Activated naive CD8-positive, alpha-beta T cell treated with anti-CD3 and anti-CD28 coated beads, Interleukin-2, amount 10 ng/mL, durations not matched to agents 7 days and 5 days (primary cell): ENCODE results near the gene SCN9A. TPM values are rescaled to one million over a fixed set of nuclear protein-coding genes. Genes with fewer than 3 reads are reported as not detected.
"Not testable (repeated sequence)": the region's sequence is repeated elsewhere in the genome, so short reads cannot be mapped to it uniquely, and the experiment has no call there.

Source experiments
- ATAC-seq: fragments of 150-1000 bp; cut with Tn5 transposase; one replicate; pipeline ENCODE4 v1.10.0; 2021; ENCODE audit warnings: low read depth, moderate library complexity
- POLR2A ChIA-PET: fragments of 350-600 bp; sonication (Branson Sonifier 250); formaldehyde crosslinking; loops from one replicate; lab custom pipeline; 2021; ENCODE audit warnings: antibody characterized with exemption; lab: Charles Lee
- DNase-seq: peaks from one replicate; pipeline ENCODE4 v3.0.0; 2021
- H3K27ac Mint-ChIP-seq: one replicate; pipeline ENCODE4 v1.8.0; 2022; ENCODE audit warnings: mild to moderate bottlenecking, mixed read lengths
- H3K27me3 Mint-ChIP-seq: one replicate; pipeline ENCODE4 v1.8.0; 2022; ENCODE audit warnings: mild to moderate bottlenecking, moderate library complexity, mixed read lengths
- H3K36me3 Mint-ChIP-seq: one replicate; pipeline ENCODE4 v1.8.0; 2021; ENCODE audit warnings: mild to moderate bottlenecking, mixed read lengths
- H3K4me1 Mint-ChIP-seq: one replicate; pipeline ENCODE4 v1.8.0; 2021; ENCODE audit warnings: mixed read lengths
- H3K4me3 Mint-ChIP-seq: one replicate; pipeline ENCODE4 v1.8.0; 2022; ENCODE audit warnings: mild to moderate bottlenecking, moderate library complexity, mixed read lengths
- H3K9me3 Mint-ChIP-seq: one replicate; pipeline ENCODE4 v1.8.0; 2021; ENCODE audit warnings: mixed read lengths
- total RNA-seq, 2 experiments: library from RNA; stranded (reverse); gene quantifications; one replicate each; pipeline ENCODE4 v1.2.3, GENCODE V29; 2021

SCN9A gene
- total RNA-seq: not detected

GRCh38 chr2:166375736-166376487 is at the start of gene SCN9A:
SCN9A (minus strand) TSS chr2:166375944; CDS start chr2:166311756, 64,188 bp downstream.
- peak; percentile 87 for ATAC-seq
- peaks cover 10% of the 10 kb centered on the region for H3K4me1 Mint-ChIP-seq
- POLR2A ChIA-PET: no interaction called here
- H3K27ac Mint-ChIP-seq: no peak within 1 kb of the TSS
- no peaks in the 10 kb centered on the region for H3K36me3 Mint-ChIP-seq
- peak; percentile 47 for DNase-seq
- peak within 1 kb of the TSS; percentile 83 for H3K4me3 Mint-ChIP-seq
- peaks cover 45% of the 10 kb centered on the region for H3K27me3 Mint-ChIP-seq
- H3K9me3 Mint-ChIP-seq: no peaks in the 10 kb centered on the region

GRCh38 chr2:166424841-166425240 is 49.1 kb upstream of the SCN9A start:
- POLR2A ChIA-PET: no interaction called here
- Mint-ChIP-seq H3K9me3 (no peaks in the 10 kb centered on the region), H3K36me3 (no peaks in the 10 kb centered on the region), H3K4me3 (no peak overlapping the region), H3K27ac (no peak overlapping the region), H3K4me1 (no peaks in the 10 kb centered on the region), H3K27me3 (no peaks in the 10 kb centered on the region)
- DNase-seq (no peak), ATAC-seq (no peak)

DNA sequence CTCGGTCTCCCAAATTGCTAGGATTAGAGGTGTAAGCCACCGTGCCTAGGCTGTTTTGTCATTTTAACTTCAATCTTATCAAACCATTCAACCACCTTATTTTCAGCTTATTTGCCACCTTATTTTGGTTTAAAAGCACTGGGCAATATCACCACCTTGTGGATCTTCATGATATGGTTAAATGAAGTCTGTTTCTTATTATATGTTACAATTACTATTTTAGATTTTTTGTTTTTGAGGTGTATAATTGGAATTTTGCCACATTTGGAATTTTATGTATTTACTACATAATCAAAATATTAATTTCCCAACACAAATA is 43.8 kb upstream of the SCN9A start:
- Mint-ChIP-seq H3K9me3 (no peaks in the 10 kb centered on the region), H3K4me1 (no peaks in the 10 kb centered on the region), H3K36me3 (no peaks in the 10 kb centered on the region), H3K27ac (no peak overlapping the region), H3K27me3 (no peaks in the 10 kb centered on the region), H3K4me3 (no peak overlapping the region)
- POLR2A ChIA-PET: no interaction called here
- ATAC-seq: no peak
- no peak for DNase-seq

DNA sequence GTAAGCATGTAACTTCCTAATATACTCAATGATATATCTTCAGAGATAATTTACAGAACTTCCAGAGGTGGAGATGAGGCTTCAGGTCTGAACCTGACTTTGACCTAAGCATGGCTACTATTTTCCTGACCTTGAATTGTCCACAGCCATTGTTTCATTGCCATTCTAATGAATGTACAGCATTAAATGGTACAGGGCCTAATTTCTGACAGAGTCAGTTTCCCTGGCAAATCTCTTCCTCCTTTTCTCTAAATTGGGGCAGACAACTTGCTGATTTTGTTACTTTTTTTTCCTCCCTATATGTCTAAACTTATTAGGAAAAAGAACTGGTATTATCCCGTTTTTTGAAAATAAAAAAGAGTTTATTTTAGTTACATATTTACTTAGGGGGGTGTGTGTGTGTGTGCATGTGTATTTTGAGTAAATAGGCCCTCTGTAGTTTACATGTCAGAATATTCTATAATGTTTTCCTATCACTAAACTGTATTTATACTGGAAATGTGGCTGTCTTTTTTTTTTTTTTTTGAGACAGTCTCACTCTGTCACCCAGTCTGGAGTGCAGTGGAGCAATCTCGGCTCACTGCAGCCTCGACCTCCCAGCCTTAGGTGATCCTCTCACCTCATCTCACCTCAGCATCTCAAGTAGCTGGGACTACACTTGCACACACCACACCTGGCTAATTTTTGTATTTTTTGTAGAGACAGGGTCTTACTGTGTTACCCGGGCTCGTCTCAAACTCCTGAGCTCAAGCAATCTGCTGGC is 43.3 kb upstream of the SCN9A start:
- H3K4me1 Mint-ChIP-seq: no peaks in the 10 kb centered on the region
- no peak for DNase-seq
- H3K27ac Mint-ChIP-seq: no peak overlapping the region
- H3K4me3 Mint-ChIP-seq: no peak overlapping the region
- H3K36me3 Mint-ChIP-seq: no peaks in the 10 kb centered on the region
- POLR2A ChIA-PET: no interaction called here
- H3K27me3 Mint-ChIP-seq: no peaks in the 10 kb centered on the region
- H3K9me3 Mint-ChIP-seq: no peaks in the 10 kb centered on the region
- ATAC-seq: no peak

DNA sequence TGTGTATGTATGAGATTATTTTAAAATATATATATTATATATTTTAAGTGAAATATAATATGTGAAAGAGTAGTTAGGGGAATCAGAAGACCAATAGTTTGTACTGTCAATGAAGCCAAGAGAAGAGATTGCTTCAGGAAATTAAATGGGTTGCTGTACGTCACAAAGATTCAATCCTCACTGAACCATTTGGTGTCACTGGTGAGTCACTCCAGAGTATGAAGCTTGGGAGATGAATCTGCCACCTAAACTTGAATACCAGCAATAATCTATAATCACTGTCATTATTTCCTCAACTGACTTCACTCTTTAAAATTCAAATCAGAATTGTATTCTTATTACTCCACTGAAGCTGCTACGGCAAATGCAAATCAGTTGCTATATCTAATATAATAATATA is 41.9 kb upstream of the SCN9A start:
- Mint-ChIP-seq H3K27ac (no peak overlapping the region), H3K9me3 (no peaks in the 10 kb centered on the region), H3K27me3 (no peaks in the 10 kb centered on the region), H3K36me3 (no peaks in the 10 kb centered on the region), H3K4me3 (no peak overlapping the region), H3K4me1 (no peaks in the 10 kb centered on the region)
- no peak for ATAC-seq
- DNase-seq: no peak
- POLR2A ChIA-PET: no interaction called here

DNA sequence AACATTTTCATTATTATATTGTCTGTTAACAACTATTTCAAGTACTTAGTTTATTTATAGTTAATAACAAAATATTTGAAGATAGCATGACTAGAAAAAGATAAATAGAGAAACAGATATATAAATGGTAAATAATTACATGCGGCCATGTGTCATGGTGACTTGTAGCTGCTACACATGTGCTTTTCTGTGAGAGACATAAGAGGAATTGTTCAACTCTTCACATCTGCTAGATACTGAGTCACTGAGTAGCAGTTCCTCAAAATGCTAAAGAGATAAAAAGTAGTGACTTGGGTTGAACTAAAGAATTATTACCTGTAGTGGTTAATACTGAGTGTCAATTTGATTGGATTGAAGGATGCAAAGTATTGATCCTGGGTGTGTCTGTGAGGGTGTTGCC is 37.5 kb upstream of the SCN9A start:
- Mint-ChIP-seq H3K4me1 (no peaks in the 10 kb centered on the region), H3K9me3 (no peaks in the 10 kb centered on the region), H3K27ac (no peak overlapping the region), H3K27me3 (no peaks in the 10 kb centered on the region), H3K4me3 (no peak overlapping the region), H3K36me3 (no peaks in the 10 kb centered on the region)
- ATAC-seq (no peak), DNase-seq (no peak)
- POLR2A ChIA-PET: no interaction called here

DNA sequence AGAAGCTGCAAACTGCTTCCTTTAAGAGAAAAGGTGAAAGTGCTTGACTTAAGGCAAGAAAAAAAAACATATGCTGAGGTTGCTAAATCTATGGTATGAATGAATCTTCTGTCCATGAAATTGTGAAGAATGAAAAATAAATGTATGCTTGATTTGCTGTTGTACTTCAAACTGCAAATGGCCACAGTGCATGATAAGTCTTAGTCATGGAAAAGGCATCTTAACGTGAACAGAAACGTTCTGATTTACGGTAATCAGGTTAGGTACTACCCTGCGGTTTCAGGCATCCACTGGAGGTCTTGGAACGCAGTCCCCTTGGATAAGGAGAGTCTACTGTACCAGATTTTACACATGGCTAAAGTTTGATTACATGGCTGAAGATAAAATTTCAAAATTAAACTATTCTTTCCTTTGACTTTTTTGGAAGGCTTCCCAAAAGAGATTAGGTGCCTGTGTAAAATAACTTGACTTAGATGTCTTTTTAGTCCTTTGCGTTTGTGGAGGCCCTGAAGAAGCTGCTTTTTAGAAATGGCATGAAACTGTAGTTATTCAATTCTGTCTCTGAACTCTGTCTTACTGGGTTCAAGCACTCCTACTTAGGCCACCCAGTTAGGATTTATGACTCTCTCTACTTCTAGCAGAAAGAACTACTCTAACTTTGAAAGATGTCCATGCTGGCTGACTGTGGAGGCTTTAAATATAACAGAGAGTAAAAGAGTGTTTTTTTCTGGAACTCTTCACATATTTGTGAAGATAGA is 35.9 kb upstream of the SCN9A start:
- H3K27ac Mint-ChIP-seq: no peak overlapping the region
- no peaks in the 10 kb centered on the region for H3K27me3 Mint-ChIP-seq
- H3K36me3 Mint-ChIP-seq: no peaks in the 10 kb centered on the region
- no peak for DNase-seq
- H3K9me3 Mint-ChIP-seq: no peaks in the 10 kb centered on the region
- no peaks in the 10 kb centered on the region for H3K4me1 Mint-ChIP-seq
- POLR2A ChIA-PET: no interaction called here
- no peak overlapping the region for H3K4me3 Mint-ChIP-seq
- ATAC-seq: no peak

DNA sequence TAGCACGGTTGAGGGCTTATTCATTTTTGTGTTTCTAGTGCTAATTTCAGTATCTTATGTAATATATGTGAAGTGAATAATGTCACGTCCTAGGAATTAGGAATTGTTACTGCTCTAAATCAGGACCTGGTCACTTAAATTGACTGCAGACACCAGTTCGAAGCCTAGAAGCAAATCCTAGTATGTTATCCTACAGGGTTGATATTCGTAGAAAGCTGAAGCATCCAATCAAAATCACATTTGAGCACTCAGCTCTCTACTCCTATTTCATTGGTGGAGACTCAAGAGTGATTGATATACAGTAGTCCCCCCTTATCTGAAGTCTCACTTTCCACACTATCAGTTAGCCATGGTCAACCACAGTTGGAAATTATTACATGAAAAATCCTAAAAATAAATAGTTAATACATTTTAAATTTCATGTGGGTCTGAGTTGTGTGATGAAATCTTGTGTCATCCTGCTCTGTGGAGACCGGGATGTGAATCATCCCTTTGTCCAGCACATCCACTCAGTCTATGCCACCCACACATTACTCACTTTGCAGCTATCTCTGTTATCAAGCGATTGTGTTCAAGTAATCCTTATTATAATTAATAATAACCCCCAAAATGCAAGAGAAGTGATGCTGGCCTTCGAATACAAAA is 35.2 kb upstream of the SCN9A start:
- H3K27me3 Mint-ChIP-seq: no peaks in the 10 kb centered on the region
- no peak overlapping the region for H3K27ac Mint-ChIP-seq
- DNase-seq: no peak
- H3K36me3 Mint-ChIP-seq: no peaks in the 10 kb centered on the region
- H3K4me1 Mint-ChIP-seq: no peaks in the 10 kb centered on the region
- no peak overlapping the region for H3K4me3 Mint-ChIP-seq
- POLR2A ChIA-PET: no interaction called here
- no peaks in the 10 kb centered on the region for H3K9me3 Mint-ChIP-seq
- no peak for ATAC-seq

DNA sequence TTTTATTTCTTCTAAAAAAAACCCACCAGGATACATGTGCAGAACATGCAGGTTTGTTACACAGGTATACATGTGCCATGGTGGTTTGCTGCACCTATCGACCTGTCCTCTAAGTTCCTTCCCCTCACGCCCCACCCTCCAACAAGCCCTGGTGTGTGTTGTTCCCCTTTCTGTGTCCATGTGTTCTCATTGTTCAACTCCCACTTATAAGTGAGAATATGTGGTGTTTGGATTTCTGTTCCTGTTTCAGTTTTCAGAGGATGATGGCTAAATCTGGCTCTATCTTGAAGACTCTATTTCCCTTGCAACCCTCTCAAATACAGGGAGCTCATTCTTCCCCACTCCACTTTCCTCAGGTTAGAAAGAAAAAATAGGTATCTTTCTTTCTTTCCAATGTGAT is 32.0 kb upstream of the SCN9A start:
- H3K4me1 Mint-ChIP-seq, DNase-seq, H3K27ac Mint-ChIP-seq, H3K36me3 Mint-ChIP-seq, ATAC-seq, H3K27me3 Mint-ChIP-seq, H3K9me3 Mint-ChIP-seq, POLR2A ChIA-PET, H3K4me3 Mint-ChIP-seq: not testable (repeated sequence)

- POLR2A ChIA-PET: no interaction called here
- DNase-seq (no peak), ATAC-seq (no peak)
- no peaks in the 10 kb centered on the region for H3K9me3 Mint-ChIP-seq
- H3K27me3 Mint-ChIP-seq: no peaks in the 10 kb centered on the region
- no peak overlapping the region for H3K4me3 Mint-ChIP-seq
- no peak overlapping the region for H3K27ac Mint-ChIP-seq
- H3K4me1 Mint-ChIP-seq: no peaks in the 10 kb centered on the region
- H3K36me3 Mint-ChIP-seq: no peaks in the 10 kb centered on the region
Measured at GRCh38 chr2:166406374-166406773, 30.6 kb upstream of the SCN9A start.

DNA sequence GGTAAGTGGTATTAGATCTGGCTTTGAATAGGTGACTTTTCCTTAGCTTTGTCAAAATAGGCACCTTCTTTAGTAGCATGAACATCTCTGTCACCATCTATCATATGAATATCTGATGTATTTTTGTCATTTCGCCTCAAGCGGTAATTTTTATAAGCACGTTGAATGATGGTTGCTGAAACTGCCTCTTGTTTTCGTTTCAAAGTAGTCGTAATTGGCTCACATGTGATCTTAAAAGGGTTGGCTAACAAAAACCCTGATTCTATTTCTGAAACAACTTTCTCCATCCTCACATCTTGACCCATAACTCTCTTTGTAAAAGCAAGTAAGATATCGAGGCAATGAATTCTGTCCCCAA is 29.8 kb upstream of the SCN9A start:
- H3K27me3 Mint-ChIP-seq: no peaks in the 10 kb centered on the region
- H3K27ac Mint-ChIP-seq: no peak overlapping the region
- POLR2A ChIA-PET: no interaction called here
- no peak overlapping the region for H3K4me3 Mint-ChIP-seq
- no peaks in the 10 kb centered on the region for H3K4me1 Mint-ChIP-seq
- no peak for ATAC-seq
- no peak for DNase-seq
- H3K9me3 Mint-ChIP-seq: no peaks in the 10 kb centered on the region
- no peaks in the 10 kb centered on the region for H3K36me3 Mint-ChIP-seq

DNA sequence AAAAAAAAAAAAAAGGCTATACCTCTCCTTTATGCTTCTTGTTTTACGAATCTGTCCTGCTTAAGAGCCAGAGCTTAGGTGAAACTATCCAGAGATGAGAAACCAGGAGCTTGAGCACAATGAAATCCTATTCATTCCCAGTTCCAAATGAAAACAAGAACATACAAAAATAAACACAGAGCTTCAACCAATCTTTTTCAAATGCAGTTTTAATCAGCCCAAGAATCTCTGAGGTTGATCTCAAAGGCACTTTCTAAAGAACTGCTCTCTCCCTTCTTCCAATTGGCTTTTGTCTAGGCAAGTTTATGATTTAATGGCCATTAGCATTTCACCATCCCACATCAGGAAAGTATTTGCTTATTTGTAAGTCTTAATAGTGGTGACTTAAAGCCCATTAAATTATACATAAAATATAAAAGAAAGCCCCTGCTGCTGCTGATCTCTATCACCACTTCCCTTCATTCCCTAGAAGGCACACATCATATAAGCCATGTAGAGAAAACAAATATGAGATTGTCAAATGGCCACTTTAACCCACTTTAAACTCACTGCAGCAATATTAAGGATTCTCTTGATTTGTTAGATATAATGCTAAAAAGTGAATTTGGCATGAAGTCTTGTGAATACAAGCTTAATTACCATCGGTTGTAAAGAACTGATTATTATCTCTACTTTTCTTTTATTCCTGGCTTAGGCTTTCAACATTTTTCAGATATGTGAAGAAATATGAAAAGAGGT is 29.3 kb upstream of the SCN9A start:
- H3K4me3 Mint-ChIP-seq: no peak overlapping the region
- no peaks in the 10 kb centered on the region for H3K4me1 Mint-ChIP-seq
- POLR2A ChIA-PET: no interaction called here
- no peak overlapping the region for H3K27ac Mint-ChIP-seq
- no peaks in the 10 kb centered on the region for H3K27me3 Mint-ChIP-seq
- ATAC-seq: no peak
- no peak for DNase-seq
- H3K36me3 Mint-ChIP-seq: no peaks in the 10 kb centered on the region
- H3K9me3 Mint-ChIP-seq: no peaks in the 10 kb centered on the region

- POLR2A ChIA-PET: no interaction called here
- no peaks in the 10 kb centered on the region for H3K9me3 Mint-ChIP-seq
- DNase-seq (no peak), ATAC-seq (no peak)
- no peak overlapping the region for H3K4me3 Mint-ChIP-seq
- H3K27me3 Mint-ChIP-seq: no peaks in the 10 kb centered on the region
- no peaks in the 10 kb centered on the region for H3K36me3 Mint-ChIP-seq
- no peaks in the 10 kb centered on the region for H3K4me1 Mint-ChIP-seq
- no peak overlapping the region for H3K27ac Mint-ChIP-seq
Measured at GRCh38 chr2:166394245-166394644, 18.5 kb upstream of the SCN9A start.
